ENCODE data around the gene PRF1.

PRF1 gene

DNA sequence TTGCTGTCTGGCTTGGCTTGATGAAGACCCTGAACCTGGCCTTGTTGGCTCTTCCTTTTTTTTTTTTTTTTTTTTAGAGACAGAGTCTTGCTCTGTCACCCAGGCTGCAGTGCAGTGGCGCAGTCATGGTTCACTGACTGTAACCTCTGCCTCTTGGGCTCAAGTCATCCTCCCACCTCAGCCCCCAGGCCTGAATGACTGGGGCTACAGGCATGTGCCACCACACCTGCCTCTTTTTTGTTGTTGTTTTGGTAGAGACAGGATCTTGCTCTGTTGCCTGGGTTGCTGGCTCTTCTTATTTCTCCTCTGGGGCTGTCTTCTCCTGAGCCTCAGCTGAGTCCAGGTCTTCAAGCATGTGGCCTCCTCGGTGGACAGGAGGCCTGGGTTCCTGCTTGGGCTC is 44.7 kb downstream of the PRF1 start:
- H3K9ac ChIP-seq (ENCODE audit: low read length in 2 of 2), result no peak overlapping the region
- H3K4me1 ChIP-seq (ENCODE audit: control insufficient read depth, insufficient read depth, low read length), result peaks cover 46% of the 10 kb centered on the region
- H3K27ac ChIP-seq (ENCODE audit: low read length), result no peak overlapping the region
- H3K4me3 ChIP-seq (ENCODE audit: low read length in 2 of 2), result no peak overlapping the region
- H3K36me3 ChIP-seq (ENCODE audit: control insufficient read depth in 2 of 2, insufficient read depth in 2 of 2, low read length in 2 of 2), result peaks cover 17 to 19% of the 10 kb centered on the region in 2 donors
- no peaks in the 10 kb centered on the region for H3K27me3 ChIP-seq (ENCODE audit: control insufficient read depth in 1 of 2, insufficient read depth in 2 of 2, low read length in 2 of 2)
- H3K9me3 ChIP-seq (ENCODE audit: control insufficient read depth in 2 of 2, low read length in 2 of 2), result no peaks in the 10 kb centered on the region

DNA sequence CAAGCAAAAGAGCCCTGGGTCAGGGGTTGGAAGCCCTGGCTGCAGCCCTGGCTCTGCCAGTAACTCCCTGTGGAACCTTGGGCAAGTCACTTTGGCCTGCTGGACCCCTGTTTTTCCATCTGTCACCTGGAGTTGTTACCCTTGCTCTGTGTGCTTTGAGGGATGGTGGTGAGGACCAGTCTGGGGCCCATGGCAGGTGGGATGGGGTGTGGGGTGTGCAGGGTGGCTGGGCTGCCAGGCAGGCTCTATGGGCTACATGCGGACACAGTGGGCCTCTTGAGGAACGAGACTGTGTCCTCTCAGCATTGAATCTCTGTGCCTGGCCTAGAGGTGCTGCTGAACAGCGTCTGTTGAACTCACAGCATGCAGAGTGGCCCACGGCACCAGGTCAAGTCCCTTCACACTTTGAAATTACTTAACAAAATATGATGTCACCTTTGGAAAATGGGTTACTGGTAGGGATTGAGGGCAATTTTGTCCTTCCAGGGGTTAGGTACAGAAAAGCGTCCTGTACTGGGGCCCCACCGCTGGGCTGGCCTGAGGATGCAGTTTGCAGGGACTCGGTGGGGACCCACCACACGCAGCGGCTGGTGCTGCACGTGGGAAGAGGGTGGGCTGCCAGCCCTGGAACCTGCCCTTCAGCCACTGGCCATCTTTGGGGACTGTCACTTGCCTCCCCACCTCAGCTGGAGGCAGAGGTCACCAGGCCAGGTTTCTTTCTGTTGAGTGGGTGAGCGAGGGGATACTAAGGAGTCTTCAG is 45.3 kb downstream of the PRF1 start:
- Histone ChIP-seq H3K27me3 (ENCODE audit: control insufficient read depth in 1 of 2, insufficient read depth in 2 of 2, low read length in 2 of 2) (no peaks in the 10 kb centered on the region), H3K9me3 (ENCODE audit: control insufficient read depth in 2 of 2, low read length in 2 of 2) (no peaks in the 10 kb centered on the region), H3K9ac (ENCODE audit: low read length in 2 of 2) (no peak overlapping the region), H3K4me3 (ENCODE audit: low read length in 2 of 2) (no peak overlapping the region), H3K27ac (ENCODE audit: low read length) (no peak overlapping the region), H3K4me1 (ENCODE audit: control insufficient read depth, insufficient read depth, low read length) (peaks cover 43% of the 10 kb centered on the region), H3K36me3 (ENCODE audit: control insufficient read depth in 2 of 2, insufficient read depth in 2 of 2, low read length in 2 of 2) (peaks cover 17 to 24% of the 10 kb centered on the region in 2 donors)

DNA sequence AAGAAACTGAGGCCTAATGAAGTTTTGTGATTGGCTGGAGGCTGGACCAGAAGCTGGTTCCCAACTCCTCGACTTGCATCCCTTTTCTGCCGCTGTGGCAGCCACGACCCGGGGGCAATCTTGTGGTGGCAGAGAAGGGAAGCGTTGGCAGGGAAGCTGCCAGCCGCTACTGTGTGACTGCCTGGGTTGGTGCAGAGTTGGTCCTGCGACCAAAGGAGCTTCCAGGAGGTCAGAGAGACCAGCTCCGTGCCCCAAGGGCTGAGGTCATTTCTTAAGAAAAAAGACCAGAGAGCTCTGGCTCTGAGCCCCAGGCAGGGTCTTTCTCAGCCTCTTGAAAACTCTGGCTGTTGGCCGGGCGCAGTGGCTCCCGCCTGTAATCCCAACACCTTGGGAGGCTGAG is 47.2 kb downstream of the PRF1 start:
- H3K9ac ChIP-seq (ENCODE audit: low read length in 2 of 2), result no peak overlapping the region
- no peaks in the 10 kb centered on the region for H3K27me3 ChIP-seq (ENCODE audit: control insufficient read depth in 1 of 2, insufficient read depth in 2 of 2, low read length in 2 of 2)
- no peak overlapping the region for H3K4me3 ChIP-seq (ENCODE audit: low read length in 2 of 2)
- H3K36me3 ChIP-seq (ENCODE audit: control insufficient read depth in 2 of 2, insufficient read depth in 2 of 2, low read length in 2 of 2), result peaks cover 17 to 30% of the 10 kb centered on the region in 2 donors
- no peak overlapping the region for H3K27ac ChIP-seq (ENCODE audit: low read length)
- H3K9me3 ChIP-seq (ENCODE audit: control insufficient read depth in 2 of 2, low read length in 2 of 2), result no peaks in the 10 kb centered on the region
- peaks cover 39% of the 10 kb centered on the region for H3K4me1 ChIP-seq (ENCODE audit: control insufficient read depth, insufficient read depth, low read length)

DNA sequence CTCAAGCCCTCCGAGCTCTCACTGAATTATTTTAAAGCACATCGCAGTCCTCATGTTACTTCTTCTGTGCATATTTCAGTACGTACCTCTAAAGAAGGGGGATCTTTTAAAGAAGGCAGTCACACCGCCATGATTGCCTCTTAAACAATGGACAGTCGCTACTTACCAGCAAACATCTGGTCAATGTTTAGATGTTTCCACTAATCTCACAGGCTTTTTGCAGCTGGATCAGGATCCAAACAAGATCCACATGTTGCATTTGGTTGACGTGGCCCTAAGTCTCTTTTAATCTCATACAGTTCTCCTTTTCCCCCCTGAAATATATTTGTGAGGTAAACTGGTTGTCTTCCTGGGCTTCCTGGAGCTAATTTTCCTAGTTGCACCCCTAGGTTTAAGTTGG is 50.0 kb downstream of the PRF1 start:
- Histone ChIP-seq H3K4me1 (ENCODE audit: control insufficient read depth, insufficient read depth, low read length) (peaks cover 21% of the 10 kb centered on the region), H3K27ac (ENCODE audit: low read length) (no peak overlapping the region), H3K27me3 (ENCODE audit: control insufficient read depth in 1 of 2, insufficient read depth in 2 of 2, low read length in 2 of 2) (no peaks in the 10 kb centered on the region), H3K9ac (ENCODE audit: low read length in 2 of 2) (no peak overlapping the region), H3K36me3 (ENCODE audit: control insufficient read depth in 2 of 2, insufficient read depth in 2 of 2, low read length in 2 of 2) (peaks cover 17 to 36% of the 10 kb centered on the region in 2 donors), H3K9me3 (ENCODE audit: control insufficient read depth in 2 of 2, low read length in 2 of 2) (no peaks in the 10 kb centered on the region), H3K4me3 (ENCODE audit: low read length in 2 of 2) (no peak overlapping the region)

DNA sequence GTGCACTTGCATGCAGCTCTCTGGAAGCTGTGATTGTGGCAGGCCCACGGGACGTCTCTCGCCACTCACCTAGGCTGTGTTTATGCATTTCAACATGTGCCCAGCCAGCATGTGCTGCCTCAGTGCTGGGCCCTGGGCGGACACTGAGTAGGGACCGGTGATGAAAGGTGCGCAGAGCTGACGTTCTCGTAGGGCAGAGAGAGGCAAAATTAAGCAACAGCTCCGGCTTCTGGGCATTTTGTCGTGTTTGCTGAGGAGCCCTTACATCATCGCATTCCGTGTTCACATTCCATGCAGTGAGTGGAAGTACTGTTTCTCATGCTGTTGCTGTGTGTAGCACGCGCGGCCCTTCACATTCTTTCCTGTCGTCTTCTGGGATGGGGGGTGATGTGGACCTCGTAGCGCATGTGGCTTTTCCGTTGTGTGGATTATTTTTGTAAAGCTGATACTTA is 50.5 kb downstream of the PRF1 start:
- peak overlapping the region; percentile 49 for H3K27ac ChIP-seq (ENCODE audit: low read length)
- no peak overlapping the region for H3K9ac ChIP-seq (ENCODE audit: low read length in 2 of 2)
- no peaks in the 10 kb centered on the region for H3K27me3 ChIP-seq (ENCODE audit: control insufficient read depth in 1 of 2, insufficient read depth in 2 of 2, low read length in 2 of 2)
- no peaks in the 10 kb centered on the region for H3K9me3 ChIP-seq (ENCODE audit: control insufficient read depth in 2 of 2, low read length in 2 of 2)
- H3K4me1 ChIP-seq (ENCODE audit: control insufficient read depth, insufficient read depth, low read length), result peaks cover 21% of the 10 kb centered on the region
- peaks cover 15 to 32% of the 10 kb centered on the region in 2 donors for H3K36me3 ChIP-seq (ENCODE audit: control insufficient read depth in 2 of 2, insufficient read depth in 2 of 2, low read length in 2 of 2)
- no peak overlapping the region for H3K4me3 ChIP-seq (ENCODE audit: low read length in 2 of 2)

DNA sequence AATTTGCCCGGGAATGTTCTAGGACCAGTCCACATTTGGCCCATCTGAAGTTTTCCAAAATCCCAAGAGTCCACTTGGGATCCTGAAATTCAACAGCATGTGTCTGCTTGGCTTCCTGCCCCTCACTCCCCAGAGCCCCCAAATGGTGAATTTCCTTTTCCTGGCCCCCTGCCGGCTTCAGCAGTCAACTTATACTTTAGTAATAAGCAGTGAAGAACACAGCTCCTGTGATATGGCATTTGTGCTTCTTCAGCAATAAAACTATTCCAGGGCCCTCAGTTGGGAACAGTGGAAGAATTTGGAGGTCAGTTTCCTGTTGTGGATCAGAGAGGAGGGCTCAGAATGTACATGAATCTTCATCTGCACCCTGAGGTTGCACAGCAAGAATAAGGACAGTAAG is 51.1 kb downstream of the PRF1 start:
- H3K9me3 ChIP-seq (ENCODE audit: control insufficient read depth in 2 of 2, low read length in 2 of 2), result no peaks in the 10 kb centered on the region
- peaks cover 25% of the 10 kb centered on the region for H3K4me1 ChIP-seq (ENCODE audit: control insufficient read depth, insufficient read depth, low read length)
- H3K27ac ChIP-seq (ENCODE audit: low read length), result peak overlapping the region; percentile 49
- no peak overlapping the region for H3K9ac ChIP-seq (ENCODE audit: low read length in 2 of 2)
- H3K36me3 ChIP-seq (ENCODE audit: control insufficient read depth in 2 of 2, insufficient read depth in 2 of 2, low read length in 2 of 2), result peaks cover 9 to 28% of the 10 kb centered on the region in 2 donors
- no peak overlapping the region for H3K4me3 ChIP-seq (ENCODE audit: low read length in 2 of 2)
- H3K27me3 ChIP-seq (ENCODE audit: control insufficient read depth in 1 of 2, insufficient read depth in 2 of 2, low read length in 2 of 2), result no peaks in the 10 kb centered on the region

DNA sequence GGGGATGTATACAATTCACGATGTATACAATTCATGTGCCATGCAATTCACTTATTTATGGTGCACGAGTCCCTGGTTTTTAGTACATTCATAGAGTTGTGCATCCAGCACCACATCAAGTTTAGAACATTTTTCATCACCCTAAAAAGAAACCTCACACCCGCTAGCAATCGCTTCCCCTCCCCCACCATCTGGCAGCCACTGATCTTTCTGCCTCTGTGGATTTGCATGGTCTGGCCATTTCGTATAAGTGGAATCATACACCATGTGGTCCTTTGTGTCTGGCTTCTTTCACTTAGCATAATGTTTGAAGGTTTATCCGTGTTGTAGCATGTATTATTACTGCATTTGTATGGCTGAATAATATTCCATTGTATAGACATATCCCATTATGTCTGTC is 52.1 kb downstream of the PRF1 start:
- Histone ChIP-seq H3K4me3 (ENCODE audit: low read length in 2 of 2) (no peak overlapping the region), H3K27me3 (ENCODE audit: control insufficient read depth in 1 of 2, insufficient read depth in 2 of 2, low read length in 2 of 2) (no peaks in the 10 kb centered on the region), H3K9ac (ENCODE audit: low read length in 2 of 2) (no peak overlapping the region), H3K27ac (ENCODE audit: low read length) (no peak overlapping the region), H3K36me3 (ENCODE audit: control insufficient read depth in 2 of 2, insufficient read depth in 2 of 2, low read length in 2 of 2) (peaks cover 9 to 28% of the 10 kb centered on the region in 2 donors), H3K9me3 (ENCODE audit: control insufficient read depth in 2 of 2, low read length in 2 of 2) (no peaks in the 10 kb centered on the region), H3K4me1 (ENCODE audit: control insufficient read depth, insufficient read depth, low read length) (peaks cover 26% of the 10 kb centered on the region)

DNA sequence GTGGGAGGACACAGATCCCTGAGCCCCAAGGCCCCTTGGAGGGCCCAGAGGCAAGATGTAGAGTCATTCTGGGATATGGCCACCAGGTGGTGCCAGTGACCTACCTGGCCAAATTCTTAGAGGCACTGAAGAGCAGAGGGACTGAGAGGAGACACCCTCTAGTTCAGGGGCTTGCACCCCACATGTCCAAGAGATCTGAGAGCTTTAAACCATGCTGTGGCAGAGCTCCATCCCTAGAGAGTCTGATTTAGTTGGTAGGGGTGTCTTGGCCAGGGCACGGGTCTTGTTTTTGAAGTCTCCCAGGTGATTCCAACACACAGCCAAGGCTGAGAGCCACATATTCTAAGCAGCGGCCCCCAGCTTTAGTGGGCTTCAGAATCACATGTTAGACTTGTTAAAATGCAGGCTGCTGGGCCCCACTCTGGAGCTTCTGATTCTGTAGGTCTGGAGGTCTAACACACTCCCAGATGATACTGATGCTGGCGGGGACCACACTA is 52.5 kb downstream of the PRF1 start:
- Histone ChIP-seq H3K36me3 (ENCODE audit: control insufficient read depth in 2 of 2, insufficient read depth in 2 of 2, low read length in 2 of 2) (peaks cover 9 to 28% of the 10 kb centered on the region in 2 donors), H3K9ac (ENCODE audit: low read length in 2 of 2) (no peak overlapping the region), H3K27me3 (ENCODE audit: control insufficient read depth in 1 of 2, insufficient read depth in 2 of 2, low read length in 2 of 2) (no peaks in the 10 kb centered on the region), H3K4me3 (ENCODE audit: low read length in 2 of 2) (no peak overlapping the region), H3K27ac (ENCODE audit: low read length) (no peak overlapping the region), H3K4me1 (ENCODE audit: control insufficient read depth, insufficient read depth, low read length) (peaks cover 26% of the 10 kb centered on the region), H3K9me3 (ENCODE audit: control insufficient read depth in 2 of 2, low read length in 2 of 2) (no peaks in the 10 kb centered on the region)

DNA sequence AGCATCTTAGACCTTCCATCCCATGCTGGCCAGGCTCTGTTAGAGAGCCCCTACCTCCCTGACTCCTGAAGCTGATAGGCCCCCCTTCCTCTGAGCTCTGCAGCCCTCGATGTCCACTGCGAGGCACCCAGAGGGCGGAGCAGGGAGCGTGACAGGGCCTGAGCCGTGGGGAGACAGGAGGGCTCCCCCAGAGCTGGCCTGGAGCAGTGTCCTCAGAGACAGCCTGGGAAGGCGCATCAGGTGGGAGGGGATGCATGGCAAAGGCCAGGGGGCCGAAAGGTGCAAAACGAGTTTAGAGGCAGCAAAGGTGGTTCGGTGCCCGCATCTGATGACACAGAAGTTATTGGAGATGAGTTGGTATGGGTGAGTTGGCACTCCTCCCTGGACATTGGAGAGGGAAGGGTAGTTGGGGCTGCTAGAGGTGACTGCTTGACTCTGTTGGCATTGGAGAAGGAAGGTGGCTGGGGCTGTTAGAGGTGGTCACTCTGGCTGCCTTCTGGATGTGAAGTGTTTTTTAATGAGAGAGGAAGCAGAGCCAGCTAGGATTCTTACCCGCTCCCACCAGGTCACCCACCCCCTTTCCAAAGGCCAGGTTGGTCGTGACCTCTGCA is 53.1 kb downstream of the PRF1 start:
- Histone ChIP-seq H3K27me3 (ENCODE audit: control insufficient read depth in 1 of 2, insufficient read depth in 2 of 2, low read length in 2 of 2) (no peaks in the 10 kb centered on the region), H3K9me3 (ENCODE audit: control insufficient read depth in 2 of 2, low read length in 2 of 2) (no peaks in the 10 kb centered on the region), H3K9ac (ENCODE audit: low read length in 2 of 2) (no peak overlapping the region), H3K36me3 (ENCODE audit: control insufficient read depth in 2 of 2, insufficient read depth in 2 of 2, low read length in 2 of 2) (peaks cover 9 to 29% of the 10 kb centered on the region in 2 donors), H3K4me1 (ENCODE audit: control insufficient read depth, insufficient read depth, low read length) (peaks cover 26% of the 10 kb centered on the region), H3K27ac (ENCODE audit: low read length) (no peak overlapping the region), H3K4me3 (ENCODE audit: low read length in 2 of 2) (no peak overlapping the region)

Data from stomach smooth muscle (tissue), 2 donors.